Neural progenitor cell (in vitro differentiated cells): ENCODE measurements around the gene SLC22A23. TPM values are rescaled to one million over a fixed set of nuclear protein-coding genes. Genes with fewer than 3 reads are reported as not detected.

Experiments
- DNase-seq: peaks from one replicate; pipeline ENCODE4 v3.0.0-alpha.2; 2016; ENCODE audit warnings: low spot score
- H2AFZ ChIP-seq: fragments of 200-600 bp; sonication (generic); replicated peaks from 2 replicates; pipeline ENCODE4 v1.6.1; 2016; ENCODE audit warnings: antibody characterized with exemption
- H3F3A ChIP-seq: fragments of 200-600 bp; sonication (generic); 2 replicates; pipeline ENCODE4 v1.6.1; 2016; ENCODE audit warnings: antibody characterized with exemption, low read depth
- H3K27ac ChIP-seq: fragments of 200-600 bp; sonication (generic); 2 replicates; pipeline ENCODE4 v1.5.1; 2016; ENCODE audit warnings: mild to moderate bottlenecking
- H3K27me3 ChIP-seq: fragments of 200-600 bp; sonication (generic); 2 replicates; pipeline ENCODE4 v1.6.1; 2016; ENCODE audit warnings: mild to moderate bottlenecking, moderate library complexity
- H3K36me3 ChIP-seq: fragments of 200-600 bp; sonication (generic); 2 replicates; pipeline ENCODE4 v1.5.1; 2016
- H3K4me1 ChIP-seq: fragments of 200-600 bp; sonication (generic); 2 replicates; pipeline ENCODE4 v1.6.1; 2016; ENCODE audit warnings: mixed run types
- H3K4me2 ChIP-seq: fragments of 200-600 bp; sonication (generic); 2 replicates; pipeline ENCODE4 v1.6.1; 2016
- H3K4me3 ChIP-seq: fragments of 200-600 bp; sonication (generic); 2 replicates; pipeline ENCODE4 v1.5.1; 2016
- H3K79me2 ChIP-seq: fragments of 200-600 bp; sonication (generic); 2 replicates; pipeline ENCODE4 v1.6.1; 2016; ENCODE audit warnings: low read depth
- H3K9ac ChIP-seq: fragments of 200-600 bp; sonication (generic); 2 replicates; pipeline ENCODE4 v1.6.1; 2016
- H3K9me3 ChIP-seq: fragments of 200-600 bp; sonication (generic); 2 replicates; pipeline ENCODE4 v1.5.1; 2016; ENCODE audit warnings: low read depth
- H4K20me1 ChIP-seq: fragments of 200-600 bp; sonication (generic); 2 replicates; pipeline ENCODE4 v1.6.1; 2016; ENCODE audit warnings: low read depth
- H3K27ac Mint-ChIP-seq: 3 replicates; pipeline ENCODE4 v1.8.0; 2021; ENCODE audit warnings: mixed read lengths
- H3K27me3 Mint-ChIP-seq: 2 replicates; pipeline ENCODE4 v1.8.0; 2022; ENCODE audit warnings: low read depth, mild to moderate bottlenecking, inconsistent platforms, moderate library complexity, mixed read lengths; ENCODE audit not compliant: insufficient read depth
- H3K36me3 Mint-ChIP-seq: 3 replicates; pipeline ENCODE4 v1.8.0; 2021; ENCODE audit warnings: mixed read lengths
- H3K4me1 Mint-ChIP-seq: 3 replicates; pipeline ENCODE4 v1.8.0; 2021; ENCODE audit warnings: mixed read lengths
- H3K4me3 Mint-ChIP-seq: 3 replicates; pipeline ENCODE4 v1.8.0; 2021; ENCODE audit warnings: mild to moderate bottlenecking, moderate library complexity, mixed read lengths
- H3K9me3 Mint-ChIP-seq: 3 replicates; pipeline ENCODE4 v1.8.0; 2020; ENCODE audit warnings: mixed read lengths
- EZH2 ChIP-seq: fragments of 200-600 bp; sonication (generic); IDR thresholded peaks from 2 replicates; pipeline ENCODE4 v1.6.1; 2017; ENCODE audit warnings: antibody characterized with exemption, mild to moderate bottlenecking, moderate library complexity
- EZH2phosphoT487 ChIP-seq: fragments of 200-600 bp; sonication (generic); IDR thresholded peaks from 2 replicates; pipeline ENCODE4 v1.6.1; 2017; ENCODE audit warnings: antibody characterized with exemption
- total RNA-seq: library from RNA; depleted of rRNA; stranded (reverse); fragments of >200 nt; gene quantifications from 2 replicates; pipeline ENCODE4 v1.2.3, GENCODE V29; 2015; ENCODE audit warnings: low replicate concordance
- TF ChIP-seq, protein P1 (sequence below): fragments of 200-600 bp; sonication (generic); IDR thresholded peaks from 2 replicates; pipeline ENCODE4 v1.5.1; 2017; ENCODE audit warnings: antibody characterized with exemption, mild to moderate bottlenecking

Gene SLC22A23
- total RNA-seq, 1 donor from 2014 or later: 0.99 TPM

DNA sequence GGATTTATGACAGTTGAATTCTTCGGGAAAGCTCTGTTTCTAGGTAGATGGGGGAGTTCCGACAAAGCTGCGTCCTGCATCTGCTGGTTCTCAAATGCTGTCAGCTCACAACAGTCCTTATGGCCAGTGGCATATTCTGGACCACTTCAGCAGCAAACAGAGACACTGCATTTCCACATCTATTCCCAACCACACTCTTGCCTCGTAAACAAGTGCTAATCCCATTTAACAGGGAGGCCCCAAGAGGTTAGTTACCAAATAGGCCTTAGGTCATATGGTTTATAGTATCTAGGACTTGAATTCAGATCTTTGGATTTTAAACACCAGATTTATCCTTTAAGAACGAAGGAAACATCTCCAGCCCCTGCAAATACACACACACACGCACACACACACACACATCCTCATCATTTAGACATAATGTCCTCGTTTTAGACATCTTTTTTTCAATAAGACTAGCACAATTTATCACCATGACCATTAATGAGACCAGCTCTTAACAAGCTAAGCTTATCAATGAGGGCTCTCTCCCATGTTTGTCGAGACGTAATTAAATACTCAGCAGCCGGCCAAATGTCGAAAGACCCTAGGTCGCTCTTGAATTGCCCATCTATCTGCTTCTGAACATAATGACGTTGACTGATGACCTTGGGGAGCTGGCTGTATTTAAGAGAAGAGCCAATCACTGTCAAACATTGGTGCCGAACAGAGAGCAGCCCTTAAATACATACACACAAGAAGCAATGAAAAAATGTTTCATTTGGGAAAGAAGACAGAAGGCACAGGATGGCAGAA lies 113.6 kb downstream of the SLC22A23 start:
- no peak for DNase-seq
- Histone ChIP-seq H3K79me2 (no peaks in the 10 kb centered on the region), H3K4me2 (peak overlapping the region; percentile 64), H3F3A (peaks cover 47% of the 10 kb centered on the region), H2AFZ (no peak overlapping the region), H4K20me1 (no peaks in the 10 kb centered on the region), H3K9ac (no peak overlapping the region), H3K9me3 (no peaks in the 10 kb centered on the region), H3K27ac (no peak overlapping the region), H3K27me3 (peaks cover 13% of the 10 kb centered on the region), H3K4me1 (peaks cover 66% of the 10 kb centered on the region), H3K4me3 (no peak overlapping the region), H3K36me3 (no peaks in the 10 kb centered on the region)
- Mint-ChIP-seq H3K27me3 (peaks cover 5% of the 10 kb centered on the region), H3K4me1 (peaks cover 93% of the 10 kb centered on the region), H3K9me3 (no peaks in the 10 kb centered on the region), H3K27ac (peak overlapping the region; percentile 92), H3K36me3 (peaks cover 6% of the 10 kb centered on the region), H3K4me3 (peak overlapping the region; percentile 0)
- TF ChIP-seq EZH2 (no peak), EZH2phosphoT487 (no peak)
- TF ChIP-seq, protein P1, sequence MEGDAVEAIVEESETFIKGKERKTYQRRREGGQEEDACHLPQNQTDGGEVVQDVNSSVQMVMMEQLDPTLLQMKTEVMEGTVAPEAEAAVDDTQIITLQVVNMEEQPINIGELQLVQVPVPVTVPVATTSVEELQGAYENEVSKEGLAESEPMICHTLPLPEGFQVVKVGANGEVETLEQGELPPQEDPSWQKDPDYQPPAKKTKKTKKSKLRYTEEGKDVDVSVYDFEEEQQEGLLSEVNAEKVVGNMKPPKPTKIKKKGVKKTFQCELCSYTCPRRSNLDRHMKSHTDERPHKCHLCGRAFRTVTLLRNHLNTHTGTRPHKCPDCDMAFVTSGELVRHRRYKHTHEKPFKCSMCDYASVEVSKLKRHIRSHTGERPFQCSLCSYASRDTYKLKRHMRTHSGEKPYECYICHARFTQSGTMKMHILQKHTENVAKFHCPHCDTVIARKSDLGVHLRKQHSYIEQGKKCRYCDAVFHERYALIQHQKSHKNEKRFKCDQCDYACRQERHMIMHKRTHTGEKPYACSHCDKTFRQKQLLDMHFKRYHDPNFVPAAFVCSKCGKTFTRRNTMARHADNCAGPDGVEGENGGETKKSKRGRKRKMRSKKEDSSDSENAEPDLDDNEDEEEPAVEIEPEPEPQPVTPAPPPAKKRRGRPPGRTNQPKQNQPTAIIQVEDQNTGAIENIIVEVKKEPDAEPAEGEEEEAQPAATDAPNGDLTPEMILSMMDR: no peak

DNA sequence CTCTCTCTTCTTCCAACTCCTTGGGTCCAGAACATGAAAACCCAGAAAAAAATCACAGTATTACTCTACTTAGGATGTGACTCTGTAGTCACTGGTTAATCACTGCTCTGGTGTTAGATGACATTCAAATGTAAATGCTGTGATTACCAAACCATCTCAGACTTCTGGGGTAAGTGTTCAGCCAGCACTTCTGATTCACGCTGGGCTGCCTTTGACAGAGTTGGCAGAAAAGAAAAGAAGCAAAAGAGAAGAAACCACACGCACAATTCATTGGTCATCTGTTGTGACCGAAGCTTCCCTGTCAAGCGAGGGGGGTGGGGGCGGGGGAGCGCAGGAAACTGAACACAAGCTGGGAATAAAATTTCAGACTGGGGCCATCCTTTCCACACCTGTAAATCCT lies 115.4 kb downstream of the SLC22A23 start:
- peaks cover 74% of the 10 kb centered on the region for H3K4me1 ChIP-seq

DNA sequence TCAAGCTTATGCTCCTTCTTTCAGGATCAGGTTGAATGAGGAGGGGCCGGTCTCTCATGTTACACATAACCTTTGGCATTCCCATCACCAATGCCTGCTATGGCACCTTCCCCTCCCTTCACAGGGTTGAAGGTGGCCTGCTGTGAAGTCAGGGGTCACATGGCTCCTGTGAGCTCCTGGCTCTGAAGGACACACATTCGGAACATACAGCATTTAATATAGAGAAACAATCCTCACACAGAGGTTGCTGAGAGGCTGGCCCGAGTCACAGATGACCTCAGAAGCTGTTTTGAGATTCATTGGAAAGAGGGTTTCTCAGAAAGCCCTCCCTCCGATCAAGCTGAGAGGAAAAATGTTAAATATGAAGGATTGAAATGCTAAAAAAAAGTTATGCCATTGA lies 116.0 kb downstream of the SLC22A23 start:
- H3K9me3 Mint-ChIP-seq: no peaks in the 10 kb centered on the region
- no peaks in the 10 kb centered on the region for H3K79me2 ChIP-seq
- peaks cover 74% of the 10 kb centered on the region for H3K4me1 ChIP-seq
- no peak for TF ChIP-seq EZH2phosphoT487
- TF ChIP-seq, protein P1: no peak
- H3K4me2 ChIP-seq: peak overlapping the region; percentile 64
- H3F3A ChIP-seq: peaks cover 48% of the 10 kb centered on the region
- no peak overlapping the region for H2AFZ ChIP-seq
- no peaks in the 10 kb centered on the region for H3K36me3 Mint-ChIP-seq
- H3K27me3 ChIP-seq: no peaks in the 10 kb centered on the region
- peaks cover 92% of the 10 kb centered on the region for H3K4me1 Mint-ChIP-seq
- no peak overlapping the region for H3K9ac ChIP-seq
- H3K27ac Mint-ChIP-seq: peak overlapping the region; percentile 92
- H3K4me3 Mint-ChIP-seq: peak overlapping the region; percentile 61
- no peaks in the 10 kb centered on the region for H3K36me3 ChIP-seq
- H3K9me3 ChIP-seq: no peaks in the 10 kb centered on the region
- peak overlapping the region; percentile 18 for H3K27ac ChIP-seq
- no peak for DNase-seq
- H4K20me1 ChIP-seq: no peaks in the 10 kb centered on the region
- H3K4me3 ChIP-seq: no peak overlapping the region
- peaks cover 5% of the 10 kb centered on the region for H3K27me3 Mint-ChIP-seq

More for the DNA sequence above, 115.4 kb downstream of the SLC22A23 start:
- Histone ChIP-seq H3K27ac (peak overlapping the region; percentile 18), H3F3A (peaks cover 48% of the 10 kb centered on the region), H3K9ac (no peak overlapping the region), H3K79me2 (no peaks in the 10 kb centered on the region), H3K4me3 (no peak overlapping the region), H3K4me2 (peak overlapping the region; percentile 64), H3K36me3 (no peaks in the 10 kb centered on the region), H3K27me3 (no peaks in the 10 kb centered on the region), H2AFZ (no peak overlapping the region), H3K9me3 (no peaks in the 10 kb centered on the region), H4K20me1 (no peaks in the 10 kb centered on the region)
- no peaks in the 10 kb centered on the region for H3K9me3 Mint-ChIP-seq
- peaks cover 92% of the 10 kb centered on the region for H3K4me1 Mint-ChIP-seq
- H3K27ac Mint-ChIP-seq: peak overlapping the region; percentile 92
- no peaks in the 10 kb centered on the region for H3K36me3 Mint-ChIP-seq
- no peak for TF ChIP-seq EZH2
- TF ChIP-seq, protein P1: no peak
- no peak for TF ChIP-seq EZH2phosphoT487
- H3K27me3 Mint-ChIP-seq: peaks cover 5% of the 10 kb centered on the region
- H3K4me3 Mint-ChIP-seq: peak overlapping the region; percentile 36
- peak; percentile 69 for DNase-seq
